GM12878 (cell line): ENCODE data around the gene NR4A2. TPM values are rescaled to one million over a fixed set of nuclear protein-coding genes. Genes with fewer than 3 reads are reported as not detected.

Experiments used
- BACH1 ChIP-seq: fragments of 450-650 bp; IDR thresholded peaks from 2 replicates; pipeline ENCODE4 v1.6.1; 2017; ENCODE audit warnings: mild to moderate bottlenecking, borderline replicate concordance
- BRCA1 ChIP-seq: IDR thresholded peaks from 2 replicates; pipeline ENCODE4 v1.6.1; 2011; ENCODE audit warnings: low read depth, low read length, improper control_type of control experiment
- CBX5 ChIP-seq: sonication (generic); IDR thresholded peaks from 2 replicates; pipeline ENCODE4 v1.6.1; 2016; ENCODE audit warnings: low read depth, moderate library complexity, mild to moderate bottlenecking, inconsistent platforms
- CTCF ChIP-seq, 3 experiments: IDR thresholded peaks in 2 of 3; conservative IDR thresholded peaks in 1 of 3; 2 replicates each; pipeline ENCODE4 v1.5.1; 2011; ENCODE audit warnings: low read depth in 3 of 3, low read length in 3 of 3, mild to moderate bottlenecking in 3 of 3, control low read depth in 2 of 3, moderate library complexity in 2 of 3, inconsistent platforms in 1 of 3, mixed read lengths in 1 of 3; ENCODE audit not compliant: control insufficient read depth in 2 of 3, insufficient read depth in 1 of 3; ENCODE audit errors: extremely low read depth in 1 of 3
- JUNB ChIP-seq: IDR thresholded peaks from 2 replicates; pipeline ENCODE4 v1.6.1; 2016; ENCODE audit warnings: antibody characterized with exemption, mild to moderate bottlenecking
- LARP7 ChIP-seq: fragments of 450-650 bp; IDR thresholded peaks from 2 replicates; pipeline ENCODE4 v1.6.1; 2017; ENCODE audit warnings: mild to moderate bottlenecking
- MLLT1 ChIP-seq: fragments of 450-650 bp; IDR thresholded peaks from 2 replicates; pipeline ENCODE4 v1.6.1; 2016; ENCODE audit warnings: mild to moderate bottlenecking
- NBN ChIP-seq: fragments of 450-650 bp; IDR thresholded peaks from 2 replicates; pipeline ENCODE4 v1.6.1; 2016
- NFYB ChIP-seq: IDR thresholded peaks from 2 replicates; pipeline ENCODE4 v1.6.1; 2011; ENCODE audit warnings: low read depth, mild to moderate bottlenecking, low read length, improper control_type of control experiment, moderate library complexity; ENCODE audit not compliant: insufficient read depth
- NRF1 ChIP-seq: conservative IDR thresholded peaks from 2 replicates; pipeline ENCODE4 v1.6.1; 2011; ENCODE audit warnings: mild to moderate bottlenecking, low read depth, low read length, improper control_type of control experiment
- PAX5 ChIP-seq: IDR thresholded peaks from 2 replicates; pipeline ENCODE4 v1.6.1; 2011; ENCODE audit warnings: low read depth, low read length, borderline replicate concordance
- PBX3 ChIP-seq: IDR thresholded peaks from 2 replicates; pipeline ENCODE4 v1.6.1; 2011; ENCODE audit warnings: mild to moderate bottlenecking, low read depth, low read length, moderate library complexity; ENCODE audit not compliant: insufficient replicate concordance
- PML ChIP-seq: IDR thresholded peaks from 2 replicates; pipeline ENCODE4 v1.6.1; 2012; ENCODE audit warnings: low read length, inconsistent platforms
- POLR2A ChIP-seq: IDR thresholded peaks from 2 replicates; pipeline ENCODE4 v1.6.1; 2011; ENCODE audit warnings: low read depth, mild to moderate bottlenecking, low read length
- POLR2AphosphoS5 ChIP-seq: IDR thresholded peaks from 2 replicates; pipeline ENCODE4 v1.6.1; 2011; ENCODE audit warnings: mild to moderate bottlenecking, low read length, inconsistent platforms
- POU2F2 ChIP-seq: IDR thresholded peaks from 3 replicates; pipeline ENCODE4 v1.6.1; 2011; ENCODE audit warnings: low read depth, mild to moderate bottlenecking, low read length, borderline replicate concordance
- SMAD1 ChIP-seq: fragments of 450-650 bp; IDR thresholded peaks from 2 replicates; pipeline ENCODE4 v1.6.1; 2018; ENCODE audit warnings: mild to moderate bottlenecking, low read depth; ENCODE audit not compliant: partially characterized antibody
- ZNF207 ChIP-seq: fragments of 450-650 bp; IDR thresholded peaks from 2 replicates; pipeline ENCODE4 v1.6.1; 2014; ENCODE audit warnings: antibody characterized with exemption, mild to moderate bottlenecking, borderline replicate concordance
- ZNF592 ChIP-seq: fragments of 450-650 bp; IDR thresholded peaks from 2 replicates; pipeline ENCODE4 v1.6.1; 2017; ENCODE audit warnings: mild to moderate bottlenecking, moderate library complexity
- polyA plus RNA-seq, 11 experiments: library from polyadenylated mRNA; depleted of rRNA in 4 of 11; unstranded in 6 of 11; stranded (reverse) in 5 of 11; fragments of >200 nt; fragmentation: Nextera tagmentation in 4 of 11; fragmentation: Illumina TruSeq in 1 of 11; extraction: Ambion mirVana in 4 of 11; extraction: Trizol in 1 of 11; gene quantifications; 1 replicate in 1 of 11; 2 replicates in 10 of 11; pipeline versions ENCODE4 v1.2.1 to v1.2.3, GENCODE V29; 2011 to 2016; ENCODE audit warnings: inconsistent platforms in 2 of 11, missing spikeins in 2 of 11, low read depth in 1 of 11
- total RNA-seq, 4 experiments: library from RNA; depleted of rRNA in 3 of 4; stranded (reverse); fragments of >200 nt in 3 of 4; fragmentation: Illumina TruSeq in 1 of 4; extraction: Trizol in 1 of 4; gene quantifications; 2 replicates each; pipeline versions ENCODE4 v1.2.1 to v1.2.3, GENCODE V29; 2013 to 2021

Gene NR4A2
- total and polyA plus RNA-seq, 10 of the 15 experiments (the other 5 are each of a cell fraction or from before 2014, with no cell fraction given) = 0.15 to 3.4 (median 0.58) TPM

- TF ChIP-seq ZNF207 (no peak), NBN (peak; percentile 49; the same call in 1 of the 2 replicates), POLR2AphosphoS5 (peak; percentile 86), JUNB (no peak), MLLT1 (peak; percentile 52), CTCF (IDR thresholded peaks at IDR 0.05 in 2 of 3, conservative IDR thresholded peaks at IDR 0.05 in 1 of 3; ENCODE audit: control insufficient read depth in 2 of 3, extremely low read depth in 1 of 3, insufficient read depth in 1 of 3, low read depth in 3 of 3, low read length in 3 of 3) (no peak), POU2F2 (peak; percentile 40; the same call in 1 of the 3 replicates), BACH1 (peak; percentile 82), NFYB (0 out of 2 replicates have a peak, but pooled peaks have one; percentile 16), NRF1 (peak; percentile 32; the same call in 1 of the 2 replicates), SMAD1 (no peak), CBX5 (no peak), BRCA1 (no peak), PML (peak; percentile 84), POLR2A (peak; percentile 60), LARP7 (0 out of 2 replicates have a peak, but pooled peaks have one; percentile 21), ZNF592 (peak; percentile 55; the same call in 1 of the 2 replicates), PAX5 (peak; percentile 70; the same call in 1 of the 2 replicates), PBX3 (no peak)
These were observed 10.0 kb upstream of the NR4A2 start (continued) for GRCh38 chr2:156342254-156343095.
